Prostate gland (tissue), 2 donors: ENCODE measurements around the gene FBXO33.

Experiments
- CTCF ChIP-seq, 4 experiments: fragments of 200-600 bp in 2 of 4; fragments of 450-650 bp in 2 of 4; sonication (generic) in 2 of 4; IDR thresholded peaks; 1 replicate in 3 of 4; 2 replicates in 1 of 4; pipeline ENCODE4 v1.5.1; 2016 to 2019; ENCODE audit warnings: antibody characterized with exemption in 4 of 4, mild to moderate bottlenecking in 2 of 4, moderate library complexity in 2 of 4
- POLR2A ChIP-seq: fragments of 450-650 bp; IDR thresholded peaks from one replicate; pipeline ENCODE4 v1.6.1; 2016; ENCODE audit warnings: antibody characterized with exemption, mild to moderate bottlenecking
- POLR2AphosphoS5 ChIP-seq: sonication (generic); formaldehyde crosslinking; IDR thresholded peaks from one replicate; pipeline ENCODE4 v1.6.1; 2017; ENCODE audit warnings: antibody characterized with exemption

GRCh38 chr14:39417014-39417413, 15.2 kb downstream of the FBXO33 start:
- no peak for TF ChIP-seq CTCF (IDR thresholded peaks at IDR 0.05)
- TF ChIP-seq POLR2A: no peak
- TF ChIP-seq POLR2AphosphoS5: no peak
